ENCODE data around the gene HTR3A.

The HTR3A gene

GRCh38 chr11:113997473-113997872 is 22.6 kb downstream of the HTR3A start:
- no peak for DNase-seq
- H3K27me3 Mint-ChIP-seq (ENCODE audit: low read depth, poor library complexity) = peaks cover 30% of the 10 kb centered on the region
- H3K27ac Mint-ChIP-seq = peak overlapping the region; percentile 53
- H3K4me1 Mint-ChIP-seq = peaks cover 32% of the 10 kb centered on the region
- H3K36me3 Mint-ChIP-seq (ENCODE audit: low read depth) = no peaks in the 10 kb centered on the region
- no peaks in the 10 kb centered on the region for H3K9me3 Mint-ChIP-seq
- no peak for TF ChIP-seq CTCF (IDR thresholded peaks at IDR 0.05)
- no peak overlapping the region for H3K4me3 Mint-ChIP-seq

- Mint-ChIP-seq H3K4me1 (peaks cover 32% of the 10 kb centered on the region), H3K27me3 (ENCODE audit: low read depth, poor library complexity) (peaks cover 28% of the 10 kb centered on the region), H3K27ac (no peak overlapping the region), H3K36me3 (ENCODE audit: low read depth) (no peaks in the 10 kb centered on the region), H3K4me3 (no peak overlapping the region), H3K9me3 (no peaks in the 10 kb centered on the region)
- DNase-seq = peak; percentile 47
- TF ChIP-seq CTCF (IDR thresholded peaks at IDR 0.05) = no peak
These were observed 23.7 kb downstream of the HTR3A start for GRCh38 chr11:113998574-113998973.

GRCh38 chr11:114000526-114000925 is 25.6 kb downstream of the HTR3A start:
- no peaks in the 10 kb centered on the region for H3K36me3 Mint-ChIP-seq (ENCODE audit: low read depth)
- H3K9me3 Mint-ChIP-seq = no peaks in the 10 kb centered on the region
- no peak overlapping the region for H3K4me3 Mint-ChIP-seq
- no peak for TF ChIP-seq CTCF (IDR thresholded peaks at IDR 0.05)
- H3K4me1 Mint-ChIP-seq = peaks cover 32% of the 10 kb centered on the region
- DNase-seq = no peak
- peaks cover 19% of the 10 kb centered on the region for H3K27me3 Mint-ChIP-seq (ENCODE audit: low read depth, poor library complexity)
- no peak overlapping the region for H3K27ac Mint-ChIP-seq

GRCh38 chr11:114001416-114001815 is 26.5 kb downstream of the HTR3A start:
- H3K36me3 Mint-ChIP-seq (ENCODE audit: low read depth) = no peaks in the 10 kb centered on the region
- TF ChIP-seq CTCF (IDR thresholded peaks at IDR 0.05) = no peak
- peaks cover 32% of the 10 kb centered on the region for H3K4me1 Mint-ChIP-seq
- no peak for DNase-seq
- H3K4me3 Mint-ChIP-seq = no peak overlapping the region
- H3K9me3 Mint-ChIP-seq = no peaks in the 10 kb centered on the region
- no peak overlapping the region for H3K27ac Mint-ChIP-seq
- peaks cover 19% of the 10 kb centered on the region for H3K27me3 Mint-ChIP-seq (ENCODE audit: low read depth, poor library complexity)

GRCh38 chr11:114008331-114008730 is 33.4 kb downstream of the HTR3A start:
- TF ChIP-seq CTCF (IDR thresholded peaks at IDR 0.05) = no peak
- Mint-ChIP-seq H3K9me3 (no peaks in the 10 kb centered on the region), H3K4me3 (no peak overlapping the region), H3K36me3 (ENCODE audit: low read depth) (no peaks in the 10 kb centered on the region), H3K27me3 (ENCODE audit: low read depth, poor library complexity) (peaks cover 18% of the 10 kb centered on the region), H3K4me1 (peaks cover 15% of the 10 kb centered on the region), H3K27ac (no peak overlapping the region)
- no peak for DNase-seq

- Mint-ChIP-seq H3K36me3 (ENCODE audit: low read depth) (no peaks in the 10 kb centered on the region), H3K4me3 (no peak overlapping the region), H3K27ac (no peak overlapping the region), H3K9me3 (no peaks in the 10 kb centered on the region), H3K27me3 (ENCODE audit: low read depth, poor library complexity) (peaks cover 23% of the 10 kb centered on the region), H3K4me1 (peaks cover 15% of the 10 kb centered on the region)
- DNase-seq = no peak
- TF ChIP-seq CTCF (IDR thresholded peaks at IDR 0.05) = no peak
These were observed 36.0 kb downstream of the HTR3A start for GRCh38 chr11:114010931-114011330.
